GF-D8 (cell line): Measurements from ENCODE around the gene DPF3.

Experiments
- DNase-seq: peaks from one replicate; lab custom pipeline; 2025; lab: John Stamatoyannopoulos, UW

DPF3 gene

DNA sequence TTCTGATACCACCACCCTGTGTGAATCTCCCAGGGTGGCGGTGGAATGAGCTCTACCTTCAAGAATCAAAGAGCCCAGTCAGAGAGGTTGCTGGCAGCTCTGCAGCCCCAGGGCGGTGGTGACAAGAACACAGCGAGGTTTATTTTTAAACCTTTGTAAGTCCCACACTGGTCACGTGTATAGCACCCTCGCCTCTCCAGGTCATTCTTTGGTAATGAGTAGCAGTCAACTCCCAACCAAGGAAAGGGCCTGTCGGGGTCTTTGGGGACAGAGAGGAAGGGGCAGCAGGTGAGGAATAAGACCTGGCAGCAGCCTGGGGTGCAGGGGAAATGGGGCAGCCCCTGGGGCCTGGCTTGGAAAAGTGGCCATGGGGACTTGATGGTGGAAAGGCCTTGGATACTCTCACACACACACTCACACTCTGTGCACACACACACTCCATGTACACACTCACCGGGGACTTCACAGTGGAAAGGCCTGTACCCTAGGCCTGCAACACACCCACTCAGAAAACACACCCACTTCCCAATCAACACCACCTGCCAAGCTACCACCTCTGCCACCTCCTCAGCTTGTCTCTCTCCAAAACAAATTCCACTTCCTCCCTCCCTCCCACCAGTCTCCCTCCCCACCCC, 178.6 kb downstream of the DPF3 start:
- no peak for DNase-seq

DNA sequence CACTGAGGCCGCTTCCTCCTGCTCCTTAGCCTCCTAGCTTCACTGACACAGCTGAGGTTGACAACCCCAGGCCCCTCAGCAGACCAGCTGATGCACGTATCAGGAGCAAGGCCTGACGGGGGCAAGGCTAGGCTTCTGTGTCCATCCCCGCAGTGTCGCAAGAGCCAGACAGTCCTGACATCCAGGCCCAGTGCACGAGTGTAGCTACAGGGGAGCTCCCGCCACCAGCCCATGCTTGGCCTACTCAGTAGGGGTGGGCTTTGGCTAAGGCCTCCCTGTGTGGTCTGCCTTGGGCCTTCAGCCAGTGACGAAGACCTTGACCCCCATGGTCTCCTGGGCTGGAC, 179.1 kb downstream of the DPF3 start:
- no peak for DNase-seq

DNA sequence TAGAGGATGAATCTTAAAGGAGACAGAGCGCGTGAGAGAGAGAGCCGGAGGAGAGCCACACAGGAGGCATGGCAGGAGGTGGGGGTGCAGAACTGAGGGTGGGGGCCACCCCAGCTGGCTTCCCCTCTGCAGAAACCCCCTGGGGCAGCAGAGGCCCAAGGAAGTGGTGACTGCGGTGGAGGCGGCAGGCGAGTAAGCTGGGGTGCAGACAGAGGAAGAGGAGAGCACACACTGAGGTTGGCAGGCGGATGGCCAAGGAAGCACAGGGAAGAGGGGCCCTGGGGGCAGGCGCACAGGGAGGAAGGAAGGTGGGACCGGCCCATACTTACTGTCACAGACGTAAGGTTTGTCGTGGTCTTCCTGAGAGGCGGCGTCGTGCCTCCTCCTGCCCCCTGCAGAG, 179.8 kb downstream of the DPF3 start:
- no peak for DNase-seq

DNA sequence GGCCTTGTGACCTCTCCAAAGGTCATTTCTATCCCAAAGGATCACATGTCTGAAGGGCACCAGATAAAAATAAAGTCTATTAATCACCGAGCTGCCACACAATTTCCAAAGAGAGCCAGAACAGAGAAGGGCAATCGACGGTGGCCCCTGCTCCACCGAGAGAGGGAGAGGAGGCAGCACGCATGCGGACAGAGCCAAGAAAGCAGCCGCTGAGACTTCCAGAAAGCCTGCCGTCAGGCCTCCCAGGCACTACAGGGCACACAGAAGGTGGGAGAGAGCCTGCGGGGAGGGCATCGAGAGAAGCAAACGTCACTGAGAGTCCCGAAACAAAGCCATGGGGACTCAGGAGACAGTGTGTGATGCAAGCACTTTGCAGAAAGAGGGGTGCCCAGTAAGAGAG, 182.0 kb downstream of the DPF3 start:
- DNase-seq, result no peak

DNA sequence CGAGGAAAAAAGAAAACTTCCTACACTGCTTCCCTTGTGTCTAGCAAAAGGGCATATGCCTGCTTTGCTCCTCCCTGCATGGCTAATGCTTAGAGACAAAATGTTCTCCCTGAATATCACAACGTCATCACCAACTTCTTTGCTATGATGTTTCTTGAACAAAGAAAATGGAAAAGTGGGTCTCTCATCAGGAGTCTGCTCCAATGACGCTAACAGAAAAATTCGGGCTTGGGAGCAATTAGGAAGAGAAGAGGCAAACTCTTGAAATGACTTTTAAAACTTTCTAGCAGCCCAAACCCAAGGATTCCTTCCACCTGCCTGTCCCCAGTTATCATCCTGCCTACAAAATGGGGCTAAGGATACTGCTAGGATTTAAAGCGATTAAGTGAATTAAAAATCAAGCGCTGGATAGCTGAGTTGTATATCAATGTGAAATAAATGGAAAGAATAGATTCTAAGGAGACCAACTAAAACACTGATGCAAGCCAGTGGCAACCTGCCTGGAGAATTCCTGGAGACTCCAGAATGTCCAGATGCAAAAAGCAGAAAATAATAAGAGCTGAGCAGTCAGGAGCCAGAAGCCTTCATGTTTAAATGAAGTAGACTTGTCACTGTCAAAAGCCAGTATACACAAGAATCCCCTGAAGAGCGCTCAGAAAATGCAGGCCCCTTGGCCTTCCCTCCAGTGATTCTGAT, 183.8 kb downstream of the DPF3 start:
- no peak for DNase-seq

DNA sequence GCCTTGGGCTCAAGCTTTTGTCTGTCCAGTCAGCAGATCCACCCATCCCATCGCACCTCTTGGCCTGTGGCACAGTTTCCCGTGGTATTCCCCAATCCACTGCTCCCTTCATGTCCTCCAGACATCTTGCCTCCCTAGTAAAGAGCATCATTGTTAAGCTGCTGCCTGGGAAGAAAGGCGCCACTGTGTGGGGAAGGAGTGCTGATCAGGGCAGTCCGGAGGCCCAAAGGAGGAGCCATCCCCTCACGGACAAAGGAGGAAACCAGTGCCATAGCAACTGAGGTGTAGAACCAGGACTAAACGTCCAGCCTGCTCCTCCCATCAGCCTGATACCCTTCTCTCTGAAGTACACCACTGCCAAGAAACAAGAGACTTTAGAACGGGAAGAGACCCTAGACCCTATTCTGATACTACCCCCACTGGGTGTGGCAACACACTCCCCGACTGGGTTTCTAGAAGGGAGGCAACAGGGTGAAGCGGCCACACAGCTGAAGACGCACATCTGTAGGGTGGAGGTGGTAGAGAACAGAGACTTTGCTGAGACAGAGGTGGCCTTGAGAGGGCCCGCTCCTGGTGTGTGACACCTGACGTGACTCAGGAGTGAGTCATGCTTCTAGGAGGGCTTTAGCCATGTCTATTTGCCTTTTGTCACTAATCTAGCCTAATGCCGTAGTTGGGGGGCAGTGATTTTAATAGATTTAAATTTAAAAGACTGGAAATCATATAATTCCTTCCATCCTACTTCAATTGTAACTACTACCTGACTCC, 185.0 kb downstream of the DPF3 start:
- no peak for DNase-seq

DNA sequence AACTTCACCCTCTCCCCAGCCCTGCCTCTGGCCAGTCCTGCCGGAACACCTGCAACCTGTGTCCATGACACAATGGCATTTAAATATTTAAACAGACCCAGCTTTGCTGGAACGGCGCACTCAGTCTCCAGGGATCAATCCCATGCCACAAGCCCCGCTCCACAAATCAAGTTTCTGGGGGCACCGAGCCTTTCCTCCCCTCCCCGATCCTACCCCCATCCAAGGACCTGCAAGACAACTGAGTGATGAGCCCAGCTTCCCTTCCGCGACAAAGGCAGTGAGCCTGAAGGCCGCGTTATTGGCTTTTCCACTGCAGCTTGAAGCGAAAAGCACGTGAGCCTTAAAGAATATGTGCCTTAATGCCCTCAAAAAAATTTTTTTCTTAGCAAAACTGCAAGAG, 185.7 kb downstream of the DPF3 start:
- DNase-seq, result no peak

DNA sequence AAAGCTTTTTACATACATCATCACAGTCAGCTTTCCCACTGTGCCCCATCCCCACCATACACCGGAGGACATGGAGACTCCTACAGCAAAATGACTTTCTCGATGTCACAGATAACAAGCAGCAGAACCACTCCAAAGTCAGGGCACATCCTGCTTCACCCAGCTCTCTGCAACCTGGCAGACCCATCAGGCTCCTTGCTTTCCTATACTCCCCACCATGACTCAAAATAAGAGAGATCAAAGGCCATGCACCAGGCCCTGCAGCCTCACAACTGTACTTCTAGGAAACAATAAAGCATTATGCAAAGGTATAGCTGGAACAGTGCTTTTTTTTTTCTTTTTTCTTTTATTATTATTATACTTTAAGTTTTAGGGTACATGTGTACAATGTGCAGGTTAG, 187.4 kb downstream of the DPF3 start:
- no peak for DNase-seq

DNA sequence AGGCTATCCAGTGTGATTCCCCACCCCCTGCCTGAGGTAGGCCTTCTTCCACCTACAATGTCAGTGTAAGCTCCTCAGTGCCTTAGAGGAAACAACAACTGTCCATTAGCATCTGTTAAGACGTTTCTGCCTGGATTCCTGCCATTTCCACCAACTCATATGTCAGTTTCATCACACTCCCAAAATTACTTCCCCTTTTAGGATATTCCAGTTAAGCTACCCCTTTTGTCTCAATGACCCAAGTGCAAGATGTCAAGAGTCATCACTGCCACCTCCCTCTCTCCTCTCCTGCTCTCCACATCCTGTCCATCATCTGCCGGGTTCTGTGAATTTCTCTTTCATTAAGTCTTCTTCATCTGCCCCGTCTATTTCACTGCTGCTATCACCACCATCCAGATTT, 189.4 kb downstream of the DPF3 start:
- DNase-seq, result no peak

DNA sequence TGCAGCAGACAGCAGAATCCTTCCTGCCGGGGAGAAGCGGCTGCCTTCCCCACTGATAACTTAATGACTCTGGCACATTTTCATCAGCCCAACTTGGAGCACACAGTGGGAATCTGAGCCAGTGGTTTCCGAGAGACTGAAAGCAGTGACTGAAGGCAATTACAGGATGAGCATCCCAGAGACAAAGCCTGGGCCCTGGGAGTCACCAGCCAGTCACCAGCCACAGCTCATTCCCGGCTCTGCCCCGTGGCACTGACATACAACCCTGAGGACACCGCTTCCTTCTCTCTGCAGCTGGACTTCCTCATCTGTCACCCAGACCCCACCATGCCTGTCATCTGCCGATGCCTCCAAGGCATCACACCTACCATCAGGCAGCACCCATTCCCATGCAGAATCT, 192.3 kb downstream of the DPF3 start:
- DNase-seq, result no peak

DNA sequence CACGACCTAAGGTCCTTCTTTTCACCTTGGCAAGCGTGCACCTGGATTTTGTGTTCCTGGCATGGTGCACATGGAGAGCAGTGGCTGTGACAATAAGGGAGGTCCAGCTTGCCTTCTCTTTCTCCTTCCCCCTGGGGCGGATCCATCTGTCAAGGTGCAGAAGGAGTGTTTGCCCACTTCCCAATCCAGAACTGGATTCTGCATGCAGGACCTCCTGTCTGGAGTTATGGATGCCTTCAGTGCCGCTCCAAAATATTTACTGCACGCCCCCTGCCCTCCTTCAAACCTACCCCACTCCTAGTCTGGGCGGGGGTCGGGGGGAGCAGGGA, 192.7 kb downstream of the DPF3 start:
- no peak for DNase-seq

DNA sequence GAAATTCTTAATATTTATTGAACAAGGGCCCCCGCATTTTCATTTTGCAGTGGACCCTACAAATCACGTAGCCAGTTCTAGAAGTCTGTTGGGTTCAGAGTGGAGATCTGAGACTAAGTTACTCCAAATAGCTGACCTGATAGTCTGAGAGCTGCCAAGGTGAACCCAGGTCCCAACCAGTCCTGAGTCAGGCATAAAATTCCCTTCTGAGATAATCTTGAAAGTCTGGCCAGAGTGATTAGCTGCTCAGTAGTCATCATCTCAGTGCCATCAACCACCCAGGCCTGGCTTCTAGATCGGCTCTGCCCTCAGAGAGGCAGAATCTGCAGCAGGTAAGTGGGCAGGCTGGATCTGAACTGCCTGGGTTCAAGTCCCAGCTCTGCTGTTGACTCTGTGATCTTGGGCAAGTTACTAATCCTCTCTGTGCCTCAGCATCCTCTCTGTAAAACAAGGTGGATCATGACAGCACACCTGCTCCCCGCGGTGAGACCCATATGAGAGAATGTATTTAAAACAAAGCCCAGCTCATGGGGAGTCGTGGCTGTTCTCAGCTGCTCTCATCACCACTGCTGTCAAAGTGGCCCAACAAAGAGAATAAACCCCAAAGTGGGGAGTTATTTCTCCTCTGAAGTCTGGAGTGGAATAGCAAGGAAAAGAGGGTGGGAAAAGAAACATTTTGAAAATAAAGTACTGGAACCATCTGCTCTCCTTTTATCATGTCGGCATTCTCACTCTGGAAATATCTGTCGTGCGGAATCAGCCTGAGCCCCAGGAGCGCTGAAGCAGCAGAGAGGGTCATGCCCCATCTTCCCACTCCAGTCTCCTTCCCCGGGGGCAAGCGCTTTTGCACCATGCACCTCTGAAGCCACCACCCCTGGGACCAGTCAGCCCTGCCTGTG, 193.3 kb downstream of the DPF3 start:
- no peak for DNase-seq

DNA sequence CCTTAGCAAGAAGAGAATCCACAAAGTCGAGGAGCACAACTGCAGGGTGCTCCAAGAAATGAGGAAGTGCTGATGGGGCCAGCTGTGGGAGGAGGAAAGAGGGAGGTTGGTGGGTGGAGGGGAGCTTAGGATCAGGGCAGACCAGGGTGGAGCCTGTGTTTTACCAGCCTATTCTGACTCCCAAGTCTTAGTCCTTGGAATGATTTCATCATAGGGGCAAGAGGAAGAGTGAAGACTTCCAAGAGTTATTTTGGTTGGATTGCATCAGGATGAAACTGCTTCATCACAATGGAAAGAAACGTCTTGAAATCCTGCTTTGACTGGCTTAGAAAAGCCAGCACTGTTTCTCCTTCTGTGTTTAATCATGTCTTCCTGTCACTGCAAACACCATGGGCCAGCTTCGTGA, 194.0 kb downstream of the DPF3 start:
- no peak for DNase-seq

DNA sequence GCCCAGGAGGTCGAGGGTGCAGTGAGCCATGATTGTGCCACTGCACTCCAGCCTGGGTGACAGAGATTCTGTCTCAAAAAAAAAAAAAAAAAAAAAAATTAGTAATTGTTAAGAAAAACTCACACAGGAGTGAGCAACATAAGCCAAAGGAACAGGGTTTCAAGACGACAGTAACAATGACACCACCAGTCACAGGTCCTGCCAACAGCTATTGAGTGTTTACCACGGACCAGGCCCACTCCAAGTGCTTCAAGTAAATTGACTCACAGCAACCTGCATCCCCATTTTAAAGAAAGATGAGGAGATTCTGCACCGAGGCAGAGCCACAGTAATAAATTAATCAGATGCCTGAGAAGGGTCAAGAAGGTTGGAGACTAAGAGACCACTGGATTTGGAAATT, 194.5 kb downstream of the DPF3 start:
- no peak for DNase-seq

DNA sequence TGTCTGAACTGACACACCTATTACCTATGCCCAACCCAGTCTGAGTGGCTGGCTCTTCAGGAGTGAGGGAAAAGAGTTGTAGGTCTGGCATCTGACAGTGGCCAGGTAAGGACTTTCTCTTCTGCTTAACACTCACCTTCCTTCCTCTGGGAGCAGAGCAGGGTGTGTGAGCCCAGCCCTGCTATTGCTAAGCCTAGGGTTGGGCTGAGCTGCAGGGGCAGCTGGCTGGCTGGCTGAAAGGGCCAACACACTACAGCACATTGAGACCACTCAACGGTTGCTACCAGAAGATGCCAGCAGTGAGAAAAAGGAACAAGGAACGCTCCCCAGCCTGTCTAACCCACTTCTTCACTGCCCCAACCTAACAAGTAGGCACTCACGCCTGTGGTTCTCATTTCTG, 201.2 kb downstream of the DPF3 start:
- no peak for DNase-seq

DNA sequence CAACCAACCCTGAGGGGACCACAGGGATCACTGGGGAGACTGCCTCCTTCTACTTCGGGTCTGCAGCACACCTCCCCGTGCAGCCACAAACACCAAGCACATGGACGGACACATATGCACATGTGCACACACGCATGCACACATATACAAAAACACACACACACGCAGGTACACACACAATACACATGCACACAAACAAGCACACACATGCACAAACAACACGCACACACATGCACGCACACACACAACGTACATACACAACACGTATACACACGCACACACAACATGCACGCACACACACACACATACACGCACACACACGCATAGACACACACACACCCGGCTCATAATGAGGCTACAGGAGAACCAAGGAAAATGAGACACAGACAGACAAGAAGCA, 203.6 kb downstream of the DPF3 start:
- no peak for DNase-seq

DNA sequence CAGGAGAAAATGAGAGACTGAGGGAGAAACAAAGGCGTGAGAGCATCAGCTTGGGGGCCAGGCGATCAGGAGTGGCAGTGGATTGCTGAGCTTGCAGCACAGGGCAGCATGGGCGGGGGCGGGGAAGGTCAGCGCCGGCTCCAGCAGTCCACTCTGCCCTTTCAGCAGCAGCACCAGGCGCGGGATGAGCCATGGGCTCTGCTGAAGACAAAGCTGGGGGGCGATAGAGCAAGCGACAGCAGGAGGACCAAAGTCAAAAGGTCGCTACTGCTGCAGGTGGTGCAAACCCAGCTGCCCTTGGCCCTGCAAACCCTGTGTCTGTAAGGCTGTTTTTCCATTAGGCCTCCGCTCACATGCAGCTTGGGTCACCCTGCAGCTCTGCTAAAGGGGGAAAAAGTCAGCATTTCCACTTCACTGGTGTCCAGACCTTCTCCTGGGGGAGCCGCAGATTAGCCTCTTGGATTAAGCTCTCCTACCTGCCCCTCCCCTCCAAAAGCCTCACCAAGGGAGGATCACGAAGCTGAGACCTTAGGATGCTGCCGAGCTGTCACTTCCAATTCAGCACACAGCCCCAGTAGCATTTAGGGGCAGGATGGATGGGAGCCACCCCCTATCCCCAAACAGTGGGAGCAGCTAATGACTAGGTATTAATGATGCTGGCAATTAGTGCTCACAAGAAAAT, 204.8 kb downstream of the DPF3 start:
- DNase-seq, result no peak

DNA sequence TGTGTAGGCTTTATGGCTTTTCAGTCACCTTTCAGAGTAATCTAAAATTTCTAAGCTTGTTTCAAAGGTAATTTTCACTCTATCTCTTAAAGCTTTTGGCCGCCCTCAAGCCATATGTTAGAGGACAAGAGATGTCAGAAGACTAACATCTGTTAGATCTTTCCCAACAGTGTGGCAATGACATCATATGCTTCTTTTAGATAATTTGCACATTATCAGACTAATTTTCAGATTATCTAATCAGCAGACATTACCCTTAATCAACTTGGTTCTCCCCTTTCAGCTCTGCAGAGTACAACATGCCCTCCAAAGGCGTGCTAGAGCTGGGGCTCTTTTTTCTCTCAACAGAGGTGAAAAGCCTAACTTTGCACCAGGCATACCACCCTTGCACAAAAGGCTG, 207.1 kb downstream of the DPF3 start:
- DNase-seq, result no peak

DNA sequence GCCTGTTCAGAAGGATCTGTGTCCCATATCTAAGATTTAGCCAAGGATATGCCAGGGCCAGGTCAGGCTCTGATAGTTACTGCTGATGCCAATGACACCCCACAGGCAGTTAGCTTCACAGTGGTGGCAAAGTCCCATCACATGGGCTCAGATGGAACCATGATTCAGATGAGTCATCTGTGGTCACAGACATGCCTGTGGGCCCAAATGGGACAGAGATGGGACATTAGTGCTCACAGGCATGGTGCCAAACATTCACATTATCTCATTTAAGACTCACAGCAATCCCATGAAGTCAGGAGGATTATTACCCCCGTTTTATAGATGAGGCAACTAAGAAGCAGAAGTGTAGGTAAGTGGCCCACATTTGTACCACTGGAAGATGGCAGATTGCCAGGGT, 207.8 kb downstream of the DPF3 start:
- no peak for DNase-seq

DNA sequence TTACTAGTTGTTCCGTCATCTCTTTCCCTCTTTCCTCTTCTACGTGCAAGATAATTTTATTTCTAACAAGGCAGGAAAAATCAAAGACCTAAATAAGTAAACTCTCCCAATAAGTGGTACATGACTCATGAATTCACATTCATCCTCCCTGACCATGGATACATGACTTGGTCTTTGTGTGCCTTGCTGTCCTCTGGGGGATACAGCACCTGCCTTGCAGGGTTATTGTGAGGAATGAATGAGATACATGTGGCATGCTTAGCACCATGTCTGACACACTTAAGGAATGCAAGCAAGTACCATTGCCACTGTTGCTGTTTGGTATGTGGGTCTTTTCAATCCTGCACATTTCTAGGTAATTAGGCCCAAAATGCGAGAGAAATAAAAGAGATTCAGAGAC, 208.4 kb downstream of the DPF3 start:
- DNase-seq, result no peak

DNA sequence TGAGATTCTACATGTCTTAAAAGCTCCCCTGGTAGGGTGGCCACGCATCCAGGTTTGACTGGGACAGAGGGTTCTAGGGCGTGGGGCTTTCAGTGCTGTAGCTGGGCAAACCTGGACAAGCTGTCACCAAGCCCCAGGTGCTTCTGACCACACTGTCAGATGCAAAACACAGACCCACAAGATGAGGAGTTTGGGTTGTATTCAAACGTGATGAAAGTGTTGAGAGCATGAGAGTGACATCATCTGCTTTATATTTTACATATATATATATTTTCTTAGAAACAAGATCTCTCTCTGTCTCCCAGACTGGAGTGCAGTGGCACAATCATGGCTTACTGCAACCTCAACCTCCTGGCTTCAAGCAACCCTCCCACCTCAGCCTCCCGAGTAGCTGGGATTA, 210.1 kb downstream of the DPF3 start:
- DNase-seq, result no peak

DNA sequence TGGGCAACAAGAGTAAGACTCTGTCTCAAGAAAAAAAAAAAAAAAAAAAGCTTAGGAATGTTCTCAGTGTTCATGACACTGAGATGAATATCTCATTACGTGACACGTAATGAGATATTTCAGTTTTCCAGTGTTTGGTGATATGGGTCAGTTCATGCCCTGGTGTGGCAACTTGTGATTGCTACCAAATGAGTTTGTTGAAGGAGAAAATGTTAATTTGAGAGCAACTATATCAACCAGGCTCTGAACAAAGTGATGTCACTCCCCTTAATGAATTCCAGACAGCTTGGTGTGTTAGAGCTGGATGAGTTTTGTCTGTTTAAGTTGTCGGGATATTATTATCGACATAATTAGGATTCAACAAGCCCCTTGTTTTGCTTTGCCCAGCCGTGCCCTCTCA, 211.7 kb downstream of the DPF3 start:
- DNase-seq, result no peak
